Hepatocyte (in vitro differentiated cells): ENCODE measurements around the gene FSTL1.

Source experiments
- CTCF ChIP-seq: fragments of 200-600 bp; sonication (generic); IDR thresholded peaks from 2 replicates; pipeline ENCODE4 v1.5.1; 2016; ENCODE audit warnings: antibody characterized with exemption, mild to moderate bottlenecking; ENCODE audit not compliant: poor library complexity
- EZH2phosphoT487 ChIP-seq: fragments of 200-600 bp; sonication (generic); IDR thresholded peaks from one replicate; pipeline ENCODE4 v1.6.1; 2018; ENCODE audit warnings: antibody characterized with exemption, mild to moderate bottlenecking, low read depth, moderate library complexity; ENCODE audit not compliant: unreplicated experiment, severe bottlenecking

GRCh38 chr3:120410541-120410940 lies 40.3 kb downstream of the FSTL1 start:
- no peak for TF ChIP-seq CTCF
- no peak for TF ChIP-seq EZH2phosphoT487
